ENCODE measurements around the gene NACC1.
"Not testable (repeated sequence)": the region's sequence is repeated elsewhere in the genome, so short reads cannot be mapped to it uniquely, and the experiment has no call there.

NACC1 gene

DNA sequence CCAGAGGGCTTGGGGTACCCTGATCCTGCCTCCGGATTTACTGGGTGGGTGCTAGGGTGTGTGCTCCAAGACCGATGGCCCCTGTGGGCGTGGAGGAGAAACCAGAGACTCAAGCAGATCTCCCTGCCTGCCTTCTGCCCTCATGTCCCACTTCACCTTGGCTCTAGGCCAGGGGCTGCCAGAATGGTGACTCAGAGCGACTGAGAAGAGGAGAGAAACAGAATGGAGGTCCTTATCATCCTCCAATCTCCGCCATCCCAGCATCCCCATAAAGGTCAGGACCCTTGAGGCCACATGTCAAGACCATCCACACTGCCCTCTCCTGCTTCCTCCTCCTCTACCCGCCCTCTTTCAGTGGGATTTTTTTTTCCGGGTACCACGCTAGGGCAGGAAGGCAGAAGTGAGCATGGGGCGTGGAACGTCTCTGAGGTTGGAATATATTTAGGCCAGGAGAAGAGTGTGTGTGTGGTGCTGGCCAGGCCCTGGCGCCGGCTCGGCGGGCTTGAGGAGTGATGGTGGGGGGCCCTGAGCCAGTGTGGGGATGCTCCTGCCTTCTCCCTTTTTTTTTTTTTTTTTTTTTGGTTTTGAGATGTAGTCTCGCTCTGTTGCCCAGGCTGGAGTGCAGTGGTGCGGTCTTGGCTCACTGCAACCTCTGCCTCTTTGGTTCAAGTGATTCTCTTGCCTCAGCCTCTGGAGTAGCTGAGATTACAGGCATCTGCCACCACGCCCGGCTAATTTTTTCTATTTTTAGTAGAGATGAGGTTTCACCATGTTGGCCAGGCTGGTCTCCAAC lies 54.5 kb downstream of the NACC1 start:
- H3K4me3 ChIP-seq (ENCODE audit: low read length), result no peak overlapping the region
- H3K36me3 ChIP-seq (ENCODE audit: insufficient read depth, low read length), result no peaks in the 10 kb centered on the region

GRCh38 chr19:13173139-13173737 lies 55.2 kb downstream of the NACC1 start:
- no peak overlapping the region for H3K4me3 ChIP-seq (ENCODE audit: low read length)
- no peaks in the 10 kb centered on the region for H3K36me3 ChIP-seq (ENCODE audit: insufficient read depth, low read length)
- no peak overlapping the region for H2AFZ ChIP-seq (ENCODE audit: low read depth, low read length)
- no peaks in the 10 kb centered on the region for H3K27me3 ChIP-seq (ENCODE audit: insufficient read depth, low read length)
- H3K9me3 ChIP-seq (ENCODE audit: low read length), result no peaks in the 10 kb centered on the region
- no peaks in the 10 kb centered on the region for H3K4me1 ChIP-seq (ENCODE audit: insufficient read depth, low read length)

More for the DNA sequence above, 54.5 kb downstream of the NACC1 start:
- Histone ChIP-seq H2AFZ (ENCODE audit: low read depth, low read length) (no peak overlapping the region), H3K27me3 (ENCODE audit: insufficient read depth, low read length) (no peaks in the 10 kb centered on the region), H3K4me1 (ENCODE audit: insufficient read depth, low read length) (no peaks in the 10 kb centered on the region), H3K9me3 (ENCODE audit: low read length) (no peaks in the 10 kb centered on the region)

GRCh38 chr19:13176345-13176744 lies 58.3 kb downstream of the NACC1 start:
- Histone ChIP-seq H3K4me1 (ENCODE audit: insufficient read depth, low read length) (no peaks in the 10 kb centered on the region), H2AFZ (ENCODE audit: low read depth, low read length) (no peak overlapping the region), H3K27me3 (ENCODE audit: insufficient read depth, low read length) (no peaks in the 10 kb centered on the region), H3K9me3 (ENCODE audit: low read length) (no peaks in the 10 kb centered on the region), H3K4me3 (ENCODE audit: low read length) (no peak overlapping the region), H3K36me3 (ENCODE audit: insufficient read depth, low read length) (no peaks in the 10 kb centered on the region)

GRCh38 chr19:13177584-13177983 lies 59.5 kb downstream of the NACC1 start:
- not testable (repeated sequence) for H2AFZ ChIP-seq (ENCODE audit: low read depth, low read length); H3K9me3 ChIP-seq (ENCODE audit: low read length); H3K4me1 ChIP-seq (ENCODE audit: insufficient read depth, low read length); H3K4me3 ChIP-seq (ENCODE audit: low read length); H3K27me3 ChIP-seq (ENCODE audit: insufficient read depth, low read length); H3K36me3 ChIP-seq (ENCODE audit: insufficient read depth, low read length)

GRCh38 chr19:13178291-13178690 lies 60.2 kb downstream of the NACC1 start:
- H3K4me1 ChIP-seq (ENCODE audit: insufficient read depth, low read length); H3K4me3 ChIP-seq (ENCODE audit: low read length); H2AFZ ChIP-seq (ENCODE audit: low read depth, low read length); H3K9me3 ChIP-seq (ENCODE audit: low read length); H3K27me3 ChIP-seq (ENCODE audit: insufficient read depth, low read length); H3K36me3 ChIP-seq (ENCODE audit: insufficient read depth, low read length): not testable (repeated sequence)

DNA sequence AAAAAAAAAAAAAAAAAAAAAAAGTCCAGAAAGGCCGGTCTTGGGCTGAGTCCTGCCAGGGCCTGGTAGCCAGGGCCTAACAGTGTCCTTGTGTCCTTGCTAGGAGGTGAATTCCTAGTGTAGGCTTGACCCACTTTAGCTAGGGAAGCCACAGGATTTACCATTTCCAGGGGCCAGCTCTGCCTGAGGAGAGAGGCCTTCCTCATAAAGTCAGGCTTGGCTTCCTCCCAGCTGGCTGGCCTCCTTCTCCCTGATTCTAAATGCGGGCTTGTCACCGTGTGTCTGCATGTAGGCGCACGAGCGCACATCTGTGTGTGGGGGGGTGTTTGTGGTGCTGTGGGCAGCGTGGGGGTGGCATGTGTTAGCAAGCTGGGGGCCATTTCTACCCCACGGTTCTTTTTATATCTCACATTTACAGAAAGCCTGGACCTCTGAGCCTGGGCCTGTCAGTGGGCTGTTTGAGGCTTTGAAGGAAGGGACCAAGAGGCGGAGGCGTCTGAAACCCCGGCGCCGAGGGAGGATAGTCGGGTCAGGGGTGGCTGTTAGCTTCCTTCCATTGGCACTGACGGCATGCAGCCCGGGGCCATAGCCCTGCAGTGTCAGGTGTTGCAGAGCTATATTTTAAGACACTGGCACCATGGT lies 63.8 kb downstream of the NACC1 start:
- Histone ChIP-seq H3K36me3 (ENCODE audit: insufficient read depth, low read length) (no peaks in the 10 kb centered on the region), H3K9me3 (ENCODE audit: low read length) (no peaks in the 10 kb centered on the region), H3K4me1 (ENCODE audit: insufficient read depth, low read length) (no peaks in the 10 kb centered on the region), H3K4me3 (ENCODE audit: low read length) (no peak overlapping the region), H2AFZ (ENCODE audit: low read depth, low read length) (no peak overlapping the region), H3K27me3 (ENCODE audit: insufficient read depth, low read length) (no peaks in the 10 kb centered on the region)

GRCh38 chr19:13184926-13185325 lies 66.9 kb downstream of the NACC1 start:
- not testable (repeated sequence) for H2AFZ ChIP-seq (ENCODE audit: low read depth, low read length); H3K4me1 ChIP-seq (ENCODE audit: insufficient read depth, low read length); H3K4me3 ChIP-seq (ENCODE audit: low read length); H3K27me3 ChIP-seq (ENCODE audit: insufficient read depth, low read length); H3K9me3 ChIP-seq (ENCODE audit: low read length); H3K36me3 ChIP-seq (ENCODE audit: insufficient read depth, low read length)

DNA sequence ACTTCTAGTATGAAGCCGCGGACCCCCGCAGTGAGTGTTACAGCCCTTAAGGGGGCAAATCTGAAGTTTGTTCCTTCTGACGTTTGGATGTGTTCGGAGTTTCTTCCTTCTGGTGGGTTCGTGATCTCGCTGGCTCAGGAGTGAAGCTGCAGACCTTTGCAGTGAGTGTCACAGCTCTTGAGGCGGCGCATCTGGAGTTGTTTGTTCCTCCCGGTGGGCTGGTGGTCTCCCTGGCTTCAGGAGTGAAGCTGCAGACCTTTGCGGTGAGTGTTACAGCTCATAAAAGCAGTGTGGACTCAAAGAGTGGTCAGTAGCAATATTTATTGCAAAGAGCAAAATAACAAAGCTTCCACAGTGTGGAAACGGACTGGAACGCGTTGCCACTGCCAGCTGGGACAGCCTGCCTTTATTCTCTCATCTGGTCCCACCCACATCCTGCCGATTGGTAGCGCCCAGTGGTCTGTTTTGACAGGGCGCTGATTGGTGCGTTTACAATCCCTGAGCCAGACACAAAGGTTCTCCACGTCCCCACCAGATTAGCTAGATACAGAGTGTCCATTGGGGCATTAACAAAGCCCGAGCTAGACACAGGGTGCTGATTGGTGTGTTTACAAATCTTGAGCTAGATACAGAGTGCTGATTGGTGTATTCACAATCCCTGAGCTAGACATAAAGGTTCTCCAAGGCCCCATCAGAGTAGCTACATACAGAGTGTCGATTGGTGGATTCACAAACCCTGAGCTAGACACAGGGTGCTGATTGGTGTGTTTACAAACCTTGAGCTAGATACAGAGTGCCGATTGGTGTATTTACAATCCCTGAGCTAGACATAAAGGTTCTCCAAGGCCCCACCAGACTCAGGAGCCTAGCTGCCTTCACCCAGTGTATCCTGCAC lies 67.9 kb downstream of the NACC1 start:
- H3K4me1 ChIP-seq (ENCODE audit: insufficient read depth, low read length); H3K4me3 ChIP-seq (ENCODE audit: low read length); H3K36me3 ChIP-seq (ENCODE audit: insufficient read depth, low read length); H3K9me3 ChIP-seq (ENCODE audit: low read length); H3K27me3 ChIP-seq (ENCODE audit: insufficient read depth, low read length); H2AFZ ChIP-seq (ENCODE audit: low read depth, low read length): not testable (repeated sequence)

DNA sequence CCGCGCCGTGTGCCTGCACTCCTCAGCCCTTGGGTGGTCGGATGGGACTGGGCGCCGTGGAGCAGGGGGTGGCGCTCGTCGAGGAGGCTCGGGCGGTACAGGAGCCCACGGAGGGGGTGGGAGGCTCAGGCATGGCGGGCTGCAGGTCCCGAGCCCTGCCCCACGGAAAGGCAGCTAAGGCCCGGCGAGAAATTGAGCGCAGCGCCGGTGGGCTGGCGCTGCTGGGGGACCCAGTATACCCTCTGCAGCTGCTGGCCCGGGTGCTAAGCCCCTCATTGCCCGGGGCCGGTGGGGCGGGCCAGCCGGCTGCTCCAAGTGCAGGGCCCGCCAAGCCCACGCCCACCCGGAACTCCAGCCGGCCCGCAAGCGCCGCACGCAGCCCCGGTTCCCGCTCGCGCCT lies 68.6 kb downstream of the NACC1 start:
- not testable (repeated sequence) for H2AFZ ChIP-seq (ENCODE audit: low read depth, low read length); H3K4me1 ChIP-seq (ENCODE audit: insufficient read depth, low read length); H3K9me3 ChIP-seq (ENCODE audit: low read length); H3K27me3 ChIP-seq (ENCODE audit: insufficient read depth, low read length); H3K4me3 ChIP-seq (ENCODE audit: low read length); H3K36me3 ChIP-seq (ENCODE audit: insufficient read depth, low read length)

DNA sequence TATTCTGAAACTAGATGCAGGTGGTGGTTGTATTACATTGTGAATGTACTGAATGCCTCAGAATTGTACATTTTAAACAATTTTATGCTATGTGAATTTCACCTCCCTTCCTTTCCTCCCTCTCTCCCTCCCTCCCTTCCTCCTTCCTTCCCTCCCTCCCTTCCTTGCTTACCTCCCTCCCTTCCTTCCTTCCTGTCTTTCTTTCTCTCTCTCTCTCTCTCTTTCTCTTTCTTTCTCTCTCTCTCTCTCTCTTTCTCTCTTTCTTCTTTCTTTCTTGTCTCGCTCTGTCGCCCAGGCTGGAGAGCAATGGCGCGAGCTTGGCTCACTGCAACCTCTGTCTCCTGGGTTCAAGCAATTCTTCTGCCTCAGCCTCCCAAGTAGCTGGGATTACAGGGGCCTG lies 69.4 kb downstream of the NACC1 start:
- Histone ChIP-seq H3K4me1 (ENCODE audit: insufficient read depth, low read length) (no peaks in the 10 kb centered on the region), H2AFZ (ENCODE audit: low read depth, low read length) (no peak overlapping the region), H3K4me3 (ENCODE audit: low read length) (no peak overlapping the region), H3K27me3 (ENCODE audit: insufficient read depth, low read length) (no peaks in the 10 kb centered on the region), H3K36me3 (ENCODE audit: insufficient read depth, low read length) (no peaks in the 10 kb centered on the region), H3K9me3 (ENCODE audit: low read length) (no peaks in the 10 kb centered on the region)

DNA sequence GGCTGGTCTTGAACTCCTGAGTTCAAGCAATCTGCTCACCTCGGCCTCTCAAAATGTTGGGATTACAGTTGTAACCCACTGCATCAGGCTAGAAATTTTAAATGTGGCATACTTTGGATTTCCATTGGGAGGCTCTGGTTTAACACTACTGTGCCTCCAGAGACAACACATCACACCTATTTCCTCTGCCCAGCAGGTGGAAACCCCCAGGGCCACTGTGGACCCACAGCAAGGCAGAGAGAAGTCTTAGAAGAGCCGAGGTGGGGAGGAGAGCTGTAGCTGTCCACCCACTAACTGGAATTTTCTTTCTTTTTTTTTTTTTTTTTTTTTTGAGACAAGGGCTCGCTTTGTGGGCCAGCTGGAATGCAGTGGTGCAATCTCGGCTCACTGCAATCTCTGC lies 71.5 kb downstream of the NACC1 start:
- H3K4me1 ChIP-seq (ENCODE audit: insufficient read depth, low read length), result no peaks in the 10 kb centered on the region
- no peaks in the 10 kb centered on the region for H3K36me3 ChIP-seq (ENCODE audit: insufficient read depth, low read length)
- no peaks in the 10 kb centered on the region for H3K27me3 ChIP-seq (ENCODE audit: insufficient read depth, low read length)
- no peaks in the 10 kb centered on the region for H3K9me3 ChIP-seq (ENCODE audit: low read length)
- no peak overlapping the region for H2AFZ ChIP-seq (ENCODE audit: low read depth, low read length)
- H3K4me3 ChIP-seq (ENCODE audit: low read length), result no peak overlapping the region
